ENCODE measurements around the gene PIRT. TPM values are rescaled to one million over a fixed set of nuclear protein-coding genes. Genes with fewer than 3 reads are reported as not detected.

Gene PIRT
- total RNA-seq, 1 experiment from 2014 or later = not detected

GRCh38 chr17:10789694-10790271, 48.1 kb downstream of the PIRT start (continued):
- TF ChIP-seq CTCF (IDR thresholded peaks at IDR 0.05 in 2 of 3, conservative IDR thresholded peaks at IDR 0.05 in 1 of 3; ENCODE audit: borderline replicate concordance in 1 of 3, insufficient read depth in 1 of 3, low read depth in 2 of 3, low read length in 2 of 3) = no peak
- TF ChIP-seq TCF7L2 (IDR thresholded peaks at IDR 0.05; ENCODE audit: borderline replicate concordance, extremely low read depth, insufficient read depth, insufficient read length) = no peak
- TF ChIP-seq, protein P1, sequence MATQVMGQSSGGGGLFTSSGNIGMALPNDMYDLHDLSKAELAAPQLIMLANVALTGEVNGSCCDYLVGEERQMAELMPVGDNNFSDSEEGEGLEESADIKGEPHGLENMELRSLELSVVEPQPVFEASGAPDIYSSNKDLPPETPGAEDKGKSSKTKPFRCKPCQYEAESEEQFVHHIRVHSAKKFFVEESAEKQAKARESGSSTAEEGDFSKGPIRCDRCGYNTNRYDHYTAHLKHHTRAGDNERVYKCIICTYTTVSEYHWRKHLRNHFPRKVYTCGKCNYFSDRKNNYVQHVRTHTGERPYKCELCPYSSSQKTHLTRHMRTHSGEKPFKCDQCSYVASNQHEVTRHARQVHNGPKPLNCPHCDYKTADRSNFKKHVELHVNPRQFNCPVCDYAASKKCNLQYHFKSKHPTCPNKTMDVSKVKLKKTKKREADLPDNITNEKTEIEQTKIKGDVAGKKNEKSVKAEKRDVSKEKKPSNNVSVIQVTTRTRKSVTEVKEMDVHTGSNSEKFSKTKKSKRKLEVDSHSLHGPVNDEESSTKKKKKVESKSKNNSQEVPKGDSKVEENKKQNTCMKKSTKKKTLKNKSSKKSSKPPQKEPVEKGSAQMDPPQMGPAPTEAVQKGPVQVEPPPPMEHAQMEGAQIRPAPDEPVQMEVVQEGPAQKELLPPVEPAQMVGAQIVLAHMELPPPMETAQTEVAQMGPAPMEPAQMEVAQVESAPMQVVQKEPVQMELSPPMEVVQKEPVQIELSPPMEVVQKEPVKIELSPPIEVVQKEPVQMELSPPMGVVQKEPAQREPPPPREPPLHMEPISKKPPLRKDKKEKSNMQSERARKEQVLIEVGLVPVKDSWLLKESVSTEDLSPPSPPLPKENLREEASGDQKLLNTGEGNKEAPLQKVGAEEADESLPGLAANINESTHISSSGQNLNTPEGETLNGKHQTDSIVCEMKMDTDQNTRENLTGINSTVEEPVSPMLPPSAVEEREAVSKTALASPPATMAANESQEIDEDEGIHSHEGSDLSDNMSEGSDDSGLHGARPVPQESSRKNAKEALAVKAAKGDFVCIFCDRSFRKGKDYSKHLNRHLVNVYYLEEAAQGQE (IDR thresholded peaks at IDR 0.05; ENCODE audit: low read depth) = no peak

DNA sequence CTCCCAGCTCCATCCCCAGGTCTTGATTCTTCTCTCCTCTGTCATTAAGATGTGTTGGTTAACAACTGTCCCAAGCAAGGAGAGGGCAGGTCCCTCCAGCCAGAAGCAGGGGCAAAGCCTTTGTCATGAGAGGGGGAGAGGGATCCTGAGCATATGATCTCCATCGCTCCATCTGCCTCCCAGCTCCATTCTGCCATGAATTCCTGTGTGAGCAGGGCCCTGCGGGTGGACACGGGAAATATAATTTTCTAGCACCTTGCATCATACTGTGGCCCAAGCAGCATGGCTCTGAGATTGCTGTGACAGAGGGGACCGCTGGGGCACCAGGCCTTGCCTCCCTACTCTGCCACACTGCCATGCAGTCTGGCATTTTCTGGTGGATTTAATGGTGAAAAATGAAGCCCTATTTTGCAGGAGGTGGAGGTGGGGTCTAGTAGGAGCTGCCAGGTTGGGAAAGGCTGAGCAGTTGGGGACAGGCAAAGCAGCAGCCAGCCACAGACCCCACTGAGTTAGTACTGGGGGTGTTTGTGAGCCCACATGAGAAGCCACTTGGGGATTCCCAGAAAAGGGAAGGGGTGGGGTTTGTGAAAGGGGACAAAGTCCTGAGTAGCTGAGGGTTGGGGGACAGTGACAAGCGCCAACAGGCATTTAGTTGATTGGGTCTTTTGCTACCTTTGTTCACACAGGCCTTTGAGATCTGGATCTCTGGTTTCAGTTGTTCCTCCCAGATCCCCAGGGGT, 50.4 kb downstream of the PIRT start:
- ATAC-seq = no peak
- ChIA-PET CTCF (no interaction called here), POLR2A (no interaction called here), RAD21 (ENCODE audit: low non-redundant PET in 1 of 2, low total read pairs in 2 of 2, uncharacterized antibody in 2 of 2, unreplicated experiment in 2 of 2) (no interaction called here)
- no TSS peak for BruUV-seq (replicated peaks)
- H4K20me1 ChIP-seq (ENCODE audit: insufficient read depth) = no peaks in the 10 kb centered on the region
- H3K36me3 ChIP-seq (ENCODE audit: control insufficient read depth in 1 of 2, insufficient read depth in 2 of 2, low read length in 2 of 2) = no peaks in the 10 kb centered on the region
- no peaks in the 10 kb centered on the region for H3K9me2 ChIP-seq (ENCODE audit: insufficient read depth)
- H3K27ac ChIP-seq (ENCODE audit: low read depth, low read length) = no peak overlapping the region
- no peaks in the 10 kb centered on the region for H3K79me2 ChIP-seq (ENCODE audit: insufficient read depth, low read length)
- DNase-seq (ENCODE audit: low read depth, low spot score) = no peak
- no peak overlapping the region for H3K4me2 ChIP-seq (ENCODE audit: low read length)
- H3K9me3 ChIP-seq (ENCODE audit: control insufficient read depth in 1 of 2, insufficient read depth in 1 of 2, low read depth in 1 of 2, low read length in 2 of 2) = no peaks in the 10 kb centered on the region
- H3K4me3 ChIP-seq (replicated peaks in 1 of 2; ENCODE audit: low read depth in 1 of 2, low read length in 2 of 2) = no peak overlapping the region
- no peak overlapping the region for H3K9ac ChIP-seq (ENCODE audit: low read length)
- intact Hi-C loops (cut with micrococcal nuclease) = no loop called here
- no peaks in the 10 kb centered on the region for H3K27me3 ChIP-seq (ENCODE audit: insufficient read depth, low read length)
- H2AFZ ChIP-seq (ENCODE audit: low read depth, low read length, poor library complexity, severe bottlenecking) = no peak overlapping the region
- H3K4me1 ChIP-seq (ENCODE audit: control insufficient read depth in 1 of 2, insufficient read depth in 2 of 2, low read length in 2 of 2) = peaks cover 0 to 6% of the 10 kb centered on the region in 2 experiments; a peak in 1 of 4 replicates
- no peak for TF ChIP-seq TCF7L2 (IDR thresholded peaks at IDR 0.05; ENCODE audit: borderline replicate concordance, extremely low read depth, insufficient read depth, insufficient read length)
- no peak for TF ChIP-seq ZNF274 (IDR thresholded peaks at IDR 0.05; ENCODE audit: low read depth, low read length)
- TF ChIP-seq CEBPB (IDR thresholded peaks at IDR 0.05; ENCODE audit: low read depth) = no peak
- TF ChIP-seq MAX (IDR thresholded peaks at IDR 0.05) = no peak
- TF ChIP-seq FOSL1 (IDR thresholded peaks at IDR 0.05; ENCODE audit: low read depth) = no peak
- no peak for TF ChIP-seq YY1 (IDR thresholded peaks at IDR 0.05; ENCODE audit: extremely low read depth, insufficient replicate concordance, low read depth, low read length)
- TF ChIP-seq SP1 (IDR thresholded peaks at IDR 0.05; ENCODE audit: low read depth) = no peak
- TF ChIP-seq POLR2A (IDR thresholded peaks at IDR 0.05; ENCODE audit: borderline replicate concordance, extremely low read depth, insufficient read depth, insufficient read length) = no peak
- no peak for TF ChIP-seq SIN3A (IDR thresholded peaks at IDR 0.05; ENCODE audit: low read depth)
- TF ChIP-seq, protein P2, sequence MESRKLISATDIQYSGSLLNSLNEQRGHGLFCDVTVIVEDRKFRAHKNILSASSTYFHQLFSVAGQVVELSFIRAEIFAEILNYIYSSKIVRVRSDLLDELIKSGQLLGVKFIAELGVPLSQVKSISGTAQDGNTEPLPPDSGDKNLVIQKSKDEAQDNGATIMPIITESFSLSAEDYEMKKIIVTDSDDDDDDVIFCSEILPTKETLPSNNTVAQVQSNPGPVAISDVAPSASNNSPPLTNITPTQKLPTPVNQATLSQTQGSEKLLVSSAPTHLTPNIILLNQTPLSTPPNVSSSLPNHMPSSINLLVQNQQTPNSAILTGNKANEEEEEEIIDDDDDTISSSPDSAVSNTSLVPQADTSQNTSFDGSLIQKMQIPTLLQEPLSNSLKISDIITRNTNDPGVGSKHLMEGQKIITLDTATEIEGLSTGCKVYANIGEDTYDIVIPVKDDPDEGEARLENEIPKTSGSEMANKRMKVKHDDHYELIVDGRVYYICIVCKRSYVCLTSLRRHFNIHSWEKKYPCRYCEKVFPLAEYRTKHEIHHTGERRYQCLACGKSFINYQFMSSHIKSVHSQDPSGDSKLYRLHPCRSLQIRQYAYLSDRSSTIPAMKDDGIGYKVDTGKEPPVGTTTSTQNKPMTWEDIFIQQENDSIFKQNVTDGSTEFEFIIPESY (IDR thresholded peaks at IDR 0.05; ENCODE audit: extremely low read depth, insufficient replicate concordance, low read length) = no peak
- TF ChIP-seq CBX3 (IDR thresholded peaks at IDR 0.05; ENCODE audit: low read depth) = no peak
- TF ChIP-seq RAD21 (IDR thresholded peaks at IDR 0.05; ENCODE audit: low read depth) = no peak
- no peak for TF ChIP-seq POLR2AphosphoS5 (IDR thresholded peaks at IDR 0.05; ENCODE audit: low read depth, low read length)
- no peak for TF ChIP-seq EZH2phosphoT487 (IDR thresholded peaks at IDR 0.05; ENCODE audit: borderline replicate concordance)

Data from HCT116 (cell line).